MCF 10A (cell line): Measurements from ENCODE around the gene TBRG4. TPM values are rescaled to one million over a fixed set of nuclear protein-coding genes. Genes with fewer than 3 reads are reported as not detected.

Source experiments
- BruUV-seq: library from RNA; stranded (reverse); fragments of 400-500 nt; replicated peaks from 2 replicates; lab custom pipeline; 2021; lab: Mats Ljungman, UMichigan
- CTCF ChIA-PET: fragments of 300-600 bp; sonication (Branson Sonifier 250); formaldehyde crosslinking; extraction: SDS; loops from one replicate; lab custom pipeline; 2021; ENCODE audit warnings: antibody characterized with exemption, inconsistent platforms; lab: Yijun Ruan, JAX
- POLR2A ChIA-PET: fragments of 300-600, 350-650 bp; sonication (Branson Sonifier 250); formaldehyde crosslinking; extraction: SDS; loops from one replicate; lab custom pipeline; 2020; ENCODE audit warnings: antibody characterized with exemption, inconsistent platforms; lab: Yijun Ruan, JAX
- DNase-seq: peaks from one replicate; pipeline ENCODE4 v3.0.0-alpha.2; 2018; ENCODE audit not compliant: unreplicated experiment
- H3K27ac Mint-ChIP-seq: one replicate; pipeline ENCODE4 v1.8.0; 2022; ENCODE audit warnings: mild to moderate bottlenecking, low read depth, mixed read lengths; ENCODE audit not compliant: unreplicated experiment
- H3K27me3 Mint-ChIP-seq: one replicate; pipeline ENCODE4 v1.8.0; 2022; ENCODE audit warnings: mixed read lengths; ENCODE audit not compliant: insufficient read depth, unreplicated experiment
- H3K36me3 Mint-ChIP-seq: one replicate; pipeline ENCODE4 v1.8.0; 2022; ENCODE audit warnings: mild to moderate bottlenecking, moderate library complexity, mixed read lengths; ENCODE audit not compliant: insufficient read depth, unreplicated experiment
- H3K4me1 Mint-ChIP-seq: one replicate; pipeline ENCODE4 v1.8.0; 2022; ENCODE audit warnings: mixed read lengths; ENCODE audit not compliant: insufficient read depth, unreplicated experiment
- H3K4me3 Mint-ChIP-seq: one replicate; pipeline ENCODE4 v1.8.0; 2022; ENCODE audit warnings: mild to moderate bottlenecking, moderate library complexity, mixed read lengths; ENCODE audit not compliant: unreplicated experiment
- H3K9me3 Mint-ChIP-seq: one replicate; pipeline ENCODE4 v1.8.0; 2022; ENCODE audit warnings: mixed read lengths; ENCODE audit not compliant: unreplicated experiment
- CTCF ChIP-seq: fragments of 200-600 bp; IDR thresholded peaks from one replicate; pipeline ENCODE4 v1.8.0; 2022; ENCODE audit warnings: antibody characterized with exemption, mild to moderate bottlenecking; ENCODE audit not compliant: unreplicated experiment
- intact Hi-C: fragments of 100-400 bp; cut with micrococcal nuclease; formaldehyde crosslinking; loops from 2 replicates; pipeline ENCODE4 v1.14.1; 2022
- total RNA-seq: library from RNA; stranded (reverse); gene quantifications from 2 replicates; pipeline ENCODE4 v1.2.3, GENCODE V29; 2022

TBRG4 gene
- total RNA-seq, 1 experiment from 2014 or later = 85.7 TPM

- intact Hi-C loops = no loop called here
- POLR2A ChIA-PET = no interaction called here
Measured at GRCh38 chr7:45123913-45124710, 12.6 kb upstream of the TBRG4 start.

GRCh38 chr7:45122975-45123860, 11.7 kb upstream of the TBRG4 start:
- DNase-seq = no peak
- no peaks in the 10 kb centered on the region for H3K9me3 Mint-ChIP-seq
- no peaks in the 10 kb centered on the region for H3K27me3 Mint-ChIP-seq
- intact Hi-C loops = no loop called here
- no peak overlapping the region for H3K4me3 Mint-ChIP-seq
- CTCF ChIA-PET = interaction anchor here (0.5 to 7.1 kb wide), 5 partner anchors 9 to 618 kb away, joined by 3 to 47 read pairs (median 5); no protein-coding TSS in a partner anchor
- BruUV-seq = no TSS peak
- no peak for TF ChIP-seq CTCF
- POLR2A ChIA-PET = interaction anchor here (1.0 to 1.4 kb wide), 2 partner anchors 11 to 13 kb away, joined by 3 to 7 read pairs; partner anchors contain the start of gene TBRG4
- no peak overlapping the region for H3K27ac Mint-ChIP-seq
- peaks cover 5% of the 10 kb centered on the region for H3K36me3 Mint-ChIP-seq
- no peaks in the 10 kb centered on the region for H3K4me1 Mint-ChIP-seq

More at GRCh38 chr7:45123913-45124710, 12.6 kb upstream of the TBRG4 start:
- Mint-ChIP-seq H3K4me3 (no peak overlapping the region), H3K9me3 (no peaks in the 10 kb centered on the region), H3K27me3 (no peaks in the 10 kb centered on the region), H3K36me3 (peaks cover 5% of the 10 kb centered on the region), H3K27ac (no peak overlapping the region), H3K4me1 (no peaks in the 10 kb centered on the region)
- BruUV-seq = no TSS peak
- DNase-seq = no peak
- no peak for TF ChIP-seq CTCF
- CTCF ChIA-PET = interaction anchor here (0.5 to 7.1 kb wide), 4 partner anchors 10 to 137 kb away, joined by 3 to 47 read pairs (median 5); no protein-coding TSS in a partner anchor

GRCh38 chr7:45119550-45119949, 8.1 kb upstream of the TBRG4 start:
- no peak for TF ChIP-seq CTCF
- CTCF ChIA-PET = interaction anchor here (7.1 kb wide), 1 partner anchor 17 kb away, joined by 47 read pairs; no protein-coding TSS in a partner anchor
- Mint-ChIP-seq H3K27me3 (no peaks in the 10 kb centered on the region), H3K4me1 (no peaks in the 10 kb centered on the region), H3K27ac (no peak overlapping the region), H3K4me3 (no peak overlapping the region), H3K9me3 (no peaks in the 10 kb centered on the region), H3K36me3 (peaks cover 5% of the 10 kb centered on the region)
- no peak for DNase-seq
- BruUV-seq = no TSS peak
- POLR2A ChIA-PET = no interaction called here
- intact Hi-C loops = loop anchor here (10.0 kb wide), 1 partner anchor 125 kb away; no protein-coding TSS in a partner anchor
